ES-I3 (cell line): ENCODE results near the gene BPHL.
A peak's percentile ranks its signal among the peaks of the same experiment; 100 is the strongest.

ENCODE experiments used
- H3K36me3 ChIP-seq: 2 replicates; pipeline ENCODE4 v1.6.1; 2013; ENCODE audit warnings: mild to moderate bottlenecking, low read length, control low read depth, moderate library complexity; ENCODE audit not compliant: insufficient read depth
- H3K4me1 ChIP-seq: 2 replicates; pipeline ENCODE4 v1.6.1; 2013; ENCODE audit warnings: mild to moderate bottlenecking, control low read depth, low read length; ENCODE audit not compliant: insufficient read depth
- H3K9ac ChIP-seq: 2 replicates; pipeline ENCODE4 v1.6.1; 2013; ENCODE audit warnings: low read depth, mild to moderate bottlenecking, low read length, moderate library complexity
- H3K9me3 ChIP-seq: 2 replicates; pipeline ENCODE4 v1.6.1; 2013; ENCODE audit warnings: mild to moderate bottlenecking, low read length, moderate library complexity; ENCODE audit not compliant: control insufficient read depth, insufficient read depth

Gene BPHL

DNA sequence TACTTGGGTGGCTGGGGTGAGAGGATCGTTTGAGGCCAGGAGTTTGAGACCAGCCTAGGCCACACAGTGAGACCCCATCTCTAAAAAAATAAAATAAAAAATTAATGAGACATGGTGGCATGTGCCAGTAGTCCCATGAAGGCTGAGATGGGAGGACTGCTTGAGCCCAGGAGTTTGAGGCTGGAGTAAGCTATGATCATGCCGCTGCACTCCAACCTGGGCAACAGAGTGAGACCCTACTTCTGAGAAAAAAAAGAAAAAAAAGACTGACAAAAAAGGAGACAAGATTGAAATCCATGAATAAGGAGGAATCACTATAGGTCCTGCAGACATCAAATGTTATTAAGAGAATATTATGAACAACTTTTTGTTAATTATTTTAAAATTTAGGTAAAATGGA is 23.7 kb upstream of the BPHL start:
- H3K36me3 ChIP-seq, result peaks cover 14% of the 10 kb centered on the region; the same call in 1 of the 2 replicates
- H3K9ac ChIP-seq, result no peak overlapping the region
- peaks cover 31% of the 10 kb centered on the region for H3K9me3 ChIP-seq
- H3K4me1 ChIP-seq, result no peaks in the 10 kb centered on the region

DNA sequence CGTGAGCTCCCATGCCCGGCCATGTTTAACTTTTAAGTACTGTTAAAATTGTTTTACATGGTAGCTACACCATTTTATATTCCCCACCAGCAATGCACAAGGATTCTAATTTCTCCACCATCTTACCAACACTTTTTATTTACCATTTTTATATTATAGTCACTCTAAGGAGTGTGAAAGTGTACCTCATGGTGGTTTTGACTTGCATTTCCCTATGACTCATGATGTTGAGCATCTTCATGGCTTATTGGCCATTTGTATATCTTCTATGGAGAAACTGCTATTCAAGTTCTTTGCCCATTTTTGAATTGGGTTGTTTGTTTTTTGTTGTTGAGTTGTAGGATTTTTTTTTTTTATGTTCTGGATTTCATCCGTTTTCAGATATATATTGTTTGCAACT is 15.6 kb upstream of the BPHL start:
- no peaks in the 10 kb centered on the region for H3K9me3 ChIP-seq
- H3K9ac ChIP-seq, result no peak overlapping the region
- H3K36me3 ChIP-seq, result no peaks in the 10 kb centered on the region
- no peaks in the 10 kb centered on the region for H3K4me1 ChIP-seq

DNA sequence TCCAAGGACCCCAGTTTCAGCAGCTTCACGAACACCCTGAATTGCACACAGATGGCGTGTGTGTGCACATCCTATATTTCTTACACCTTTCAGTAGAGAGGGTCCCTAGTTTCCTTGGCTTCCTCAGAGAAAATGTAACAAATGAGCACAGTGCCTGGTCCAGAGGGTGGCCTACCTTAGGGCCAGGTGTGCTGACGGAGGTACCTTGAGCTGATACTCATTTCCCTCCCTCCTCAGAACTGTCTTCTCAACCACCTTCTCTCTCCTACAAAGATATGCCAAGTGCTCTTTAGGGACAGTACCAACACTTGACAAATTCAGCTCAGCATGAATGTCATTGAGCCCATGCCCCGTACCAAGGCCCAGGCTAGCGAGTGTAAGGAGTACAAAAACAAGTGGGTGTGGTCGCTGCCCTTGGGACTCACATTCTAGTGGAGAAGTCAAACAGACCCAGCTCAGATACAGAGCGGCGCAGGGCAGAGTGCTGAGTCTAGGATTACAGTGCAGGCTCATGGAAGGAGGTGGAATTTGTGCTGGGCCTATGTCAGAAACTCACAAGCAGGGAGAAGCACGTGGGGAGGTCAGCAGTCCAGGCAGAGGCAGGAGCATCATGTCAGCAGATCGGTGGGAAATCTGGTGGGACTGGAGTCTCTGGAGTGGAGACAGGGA is 9.6 kb upstream of the BPHL start:
- Histone ChIP-seq H3K4me1 (no peaks in the 10 kb centered on the region), H3K9me3 (no peaks in the 10 kb centered on the region), H3K9ac (no peak overlapping the region), H3K36me3 (0 out of 2 replicates have a peak, but pooled peaks cover 9% of the 10 kb centered on the region)

DNA sequence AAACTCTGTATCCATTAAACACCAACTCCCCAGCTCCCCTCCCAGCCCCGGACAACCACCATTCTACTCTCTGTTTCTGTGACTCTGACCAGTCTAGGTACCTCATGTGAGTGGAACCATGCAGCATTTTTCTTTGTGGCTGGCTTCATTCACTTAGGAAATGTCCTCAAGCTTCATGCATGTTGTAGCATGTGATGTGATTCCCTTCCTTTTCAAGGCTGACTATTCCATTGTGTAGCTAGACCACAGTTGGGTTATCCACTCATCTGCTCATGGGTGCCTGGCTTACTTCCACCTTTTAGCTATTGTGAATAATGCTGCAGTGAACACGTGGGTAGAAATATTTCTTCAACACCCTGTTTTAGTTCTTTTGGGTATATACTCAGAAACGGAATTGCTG is 8.8 kb upstream of the BPHL start:
- Histone ChIP-seq H3K9me3 (no peaks in the 10 kb centered on the region), H3K4me1 (no peaks in the 10 kb centered on the region), H3K9ac (no peak overlapping the region), H3K36me3 (0 out of 2 replicates have a peak, but pooled peaks cover 9% of the 10 kb centered on the region)

- no peaks in the 10 kb centered on the region for H3K4me1 ChIP-seq
- 0 out of 2 replicates have a peak, but pooled peaks cover 8% of the 10 kb centered on the region for H3K36me3 ChIP-seq
- H3K9ac ChIP-seq, result no peak overlapping the region
- no peaks in the 10 kb centered on the region for H3K9me3 ChIP-seq
Observed at GRCh38 chr6:3114377-3114776, 4.1 kb upstream of the BPHL start.

- Histone ChIP-seq H3K4me1 (no peaks in the 10 kb centered on the region), H3K9me3 (no peaks in the 10 kb centered on the region), H3K36me3 (0 out of 2 replicates have a peak, but pooled peaks cover 1% of the 10 kb centered on the region), H3K9ac (peak overlapping the region; percentile 96)
Observed at GRCh38 chr6:3117912-3118352, 579 bp upstream of the BPHL start.

GRCh38 chr6:3119040-3119723 is 671 bp downstream of the BPHL start:
- no peaks in the 10 kb centered on the region for H3K9me3 ChIP-seq
- peak overlapping the region; percentile 96 for H3K9ac ChIP-seq
- no peaks in the 10 kb centered on the region for H3K4me1 ChIP-seq
- H3K36me3 ChIP-seq, result no peaks in the 10 kb centered on the region

DNA sequence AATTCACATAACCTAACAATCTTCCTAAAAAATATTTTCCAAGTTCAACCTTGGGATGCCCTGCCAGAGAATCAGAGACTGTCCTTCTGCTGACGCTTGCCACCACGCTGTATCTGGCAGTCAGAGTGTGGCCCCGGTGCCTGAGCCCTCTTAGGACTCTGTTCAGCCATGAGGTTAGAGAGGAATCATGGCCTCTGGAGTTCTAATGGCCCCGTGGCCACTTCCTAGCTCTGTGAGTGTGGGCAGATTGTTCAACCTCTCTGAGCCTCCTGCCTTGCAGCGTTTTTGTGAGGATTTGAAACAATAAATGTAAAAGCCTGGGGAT is 2.2 kb downstream of the BPHL start:
- Histone ChIP-seq H3K9me3 (no peaks in the 10 kb centered on the region), H3K36me3 (no peaks in the 10 kb centered on the region), H3K9ac (no peak overlapping the region), H3K4me1 (0 out of 2 replicates have a peak, but pooled peaks cover under 1% of the 10 kb centered on the region)

- Histone ChIP-seq H3K9ac (no peak overlapping the region), H3K4me1 (0 out of 2 replicates have a peak, but pooled peaks cover 4% of the 10 kb centered on the region), H3K9me3 (no peaks in the 10 kb centered on the region), H3K36me3 (no peaks in the 10 kb centered on the region)
Observed at GRCh38 chr6:3122823-3123182, 4.3 kb downstream of the BPHL start.

- Histone ChIP-seq H3K9me3 (no peaks in the 10 kb centered on the region), H3K9ac (no peak overlapping the region), H3K4me1 (0 out of 2 replicates have a peak, but pooled peaks cover 4% of the 10 kb centered on the region), H3K36me3 (peaks cover 9% of the 10 kb centered on the region)
Observed at GRCh38 chr6:3124667-3125066, 6.2 kb downstream of the BPHL start.

- no peak overlapping the region for H3K9ac ChIP-seq
- H3K9me3 ChIP-seq, result no peaks in the 10 kb centered on the region
- H3K36me3 ChIP-seq, result peaks cover 14% of the 10 kb centered on the region
- 0 out of 2 replicates have a peak, but pooled peaks cover 4% of the 10 kb centered on the region for H3K4me1 ChIP-seq
Observed at GRCh38 chr6:3125815-3126214, 7.3 kb downstream of the BPHL start.

- H3K9ac ChIP-seq, result no peak overlapping the region
- no peaks in the 10 kb centered on the region for H3K9me3 ChIP-seq
- 0 out of 2 replicates have a peak, but pooled peaks cover 4% of the 10 kb centered on the region for H3K4me1 ChIP-seq
- H3K36me3 ChIP-seq, result peaks cover 21% of the 10 kb centered on the region
Observed at GRCh38 chr6:3128356-3129108, 10.0 kb downstream of the BPHL start.

DNA sequence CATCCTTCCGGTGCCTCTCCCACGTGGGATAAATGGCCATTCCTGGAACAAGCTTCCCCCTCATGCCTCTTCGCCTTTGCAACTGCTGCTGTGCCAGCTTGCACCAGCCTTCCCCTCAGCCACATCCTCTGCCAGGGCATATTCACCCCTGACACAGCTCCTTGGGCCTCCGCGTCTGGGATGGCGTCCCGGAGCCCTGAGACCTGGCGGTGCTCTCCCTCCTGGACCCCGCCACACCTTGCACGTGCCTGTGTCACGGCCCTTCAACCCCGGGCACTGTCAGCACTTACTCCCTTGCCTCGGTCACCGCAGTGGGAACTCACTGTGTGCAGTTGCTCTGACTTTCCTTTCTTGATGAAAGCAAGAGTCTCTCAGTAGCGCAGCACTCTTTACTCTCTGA is 13.2 kb downstream of the BPHL start:
- Histone ChIP-seq H3K9me3 (no peaks in the 10 kb centered on the region), H3K36me3 (peaks cover 22% of the 10 kb centered on the region), H3K9ac (no peak overlapping the region), H3K4me1 (no peaks in the 10 kb centered on the region)

- H3K9me3 ChIP-seq, result no peaks in the 10 kb centered on the region
- H3K9ac ChIP-seq, result no peak overlapping the region
- peaks cover 29% of the 10 kb centered on the region for H3K36me3 ChIP-seq
- no peaks in the 10 kb centered on the region for H3K4me1 ChIP-seq
Observed at GRCh38 chr6:3133515-3133914, 15.0 kb downstream of the BPHL start.
